ENCODE measurements around the gene ABHD2. TPM values are rescaled to one million over a fixed set of nuclear protein-coding genes. Genes with fewer than 3 reads are reported as not detected.

ABHD2 gene
- polyA plus RNA-seq, 3 donors: 30.8 to 67.1 (median 37.3) TPM

DNA sequence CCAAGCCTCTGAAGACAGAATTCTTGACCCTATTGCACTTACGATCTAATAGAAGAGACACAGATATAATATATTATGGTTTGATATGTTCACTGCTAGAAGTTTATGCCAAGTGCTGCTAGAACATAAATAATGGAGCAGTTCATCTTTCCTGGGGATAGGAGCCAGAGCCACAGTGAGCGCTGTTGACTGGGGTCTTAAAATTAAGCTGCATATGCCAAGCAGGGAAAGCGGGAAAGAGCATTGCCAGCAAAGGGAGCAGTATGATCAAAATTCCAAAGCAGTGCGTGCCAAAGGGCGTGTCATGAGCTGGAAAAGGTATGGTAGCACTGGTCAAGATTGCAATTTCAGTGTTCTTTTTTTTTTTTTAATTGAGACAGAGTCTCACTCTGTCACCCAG, 49.1 kb upstream of the ABHD2 start:
- TF ChIP-seq, protein P1, sequence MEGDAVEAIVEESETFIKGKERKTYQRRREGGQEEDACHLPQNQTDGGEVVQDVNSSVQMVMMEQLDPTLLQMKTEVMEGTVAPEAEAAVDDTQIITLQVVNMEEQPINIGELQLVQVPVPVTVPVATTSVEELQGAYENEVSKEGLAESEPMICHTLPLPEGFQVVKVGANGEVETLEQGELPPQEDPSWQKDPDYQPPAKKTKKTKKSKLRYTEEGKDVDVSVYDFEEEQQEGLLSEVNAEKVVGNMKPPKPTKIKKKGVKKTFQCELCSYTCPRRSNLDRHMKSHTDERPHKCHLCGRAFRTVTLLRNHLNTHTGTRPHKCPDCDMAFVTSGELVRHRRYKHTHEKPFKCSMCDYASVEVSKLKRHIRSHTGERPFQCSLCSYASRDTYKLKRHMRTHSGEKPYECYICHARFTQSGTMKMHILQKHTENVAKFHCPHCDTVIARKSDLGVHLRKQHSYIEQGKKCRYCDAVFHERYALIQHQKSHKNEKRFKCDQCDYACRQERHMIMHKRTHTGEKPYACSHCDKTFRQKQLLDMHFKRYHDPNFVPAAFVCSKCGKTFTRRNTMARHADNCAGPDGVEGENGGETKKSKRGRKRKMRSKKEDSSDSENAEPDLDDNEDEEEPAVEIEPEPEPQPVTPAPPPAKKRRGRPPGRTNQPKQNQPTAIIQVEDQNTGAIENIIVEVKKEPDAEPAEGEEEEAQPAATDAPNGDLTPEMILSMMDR (IDR thresholded peaks at IDR 0.05): no peak
- Mint-ChIP-seq H3K27ac (no peak overlapping the region), H3K9me3 (peaks cover 0 to 9% (median 2%) of the 10 kb centered on the region in 7 donors), H3K27me3 (ENCODE audit: low read depth in 3 of 3) (peaks cover 3 to 13% (median 7%) of the 10 kb centered on the region in 3 donors), H3K36me3 (no peaks in the 10 kb centered on the region), H3K4me1 (peaks cover 2% of the 10 kb centered on the region), H3K4me3 (no peak overlapping the region)
- H2AFZ ChIP-seq (ENCODE audit: insufficient read depth, low read depth, low read length, poor library complexity, severe bottlenecking): no peak overlapping the region
- DNase-seq: no peak
- no peaks in the 10 kb centered on the region for H4K20me1 ChIP-seq (ENCODE audit: insufficient read depth, low read length)
- H3K4me3 ChIP-seq (replicated peaks in 1 of 3; ENCODE audit: low read depth in 2 of 3, low read length in 3 of 3): no peak overlapping the region
- H3K4me1 ChIP-seq (ENCODE audit: control insufficient read depth in 1 of 2, insufficient read depth in 2 of 2, low read length in 2 of 2): no peaks in the 10 kb centered on the region
- peaks cover 0 to 3% of the 10 kb centered on the region in 2 donors for H3K9me3 ChIP-seq (replicated peaks in 1 of 2; ENCODE audit: control insufficient read depth in 1 of 2, insufficient read depth in 1 of 2, low read length in 2 of 2)
- WGBS (ENCODE audit: insufficient coverage): 96% methylated on average over 3 of the region's 5 CpGs
- no peak overlapping the region for H3K27ac ChIP-seq (ENCODE audit: low read depth in 1 of 2, low read length in 2 of 2)
- H3K79me2 ChIP-seq (ENCODE audit: insufficient read depth, low read length): no peaks in the 10 kb centered on the region
- no peaks in the 10 kb centered on the region for H3K27me3 ChIP-seq (ENCODE audit: control insufficient read depth in 2 of 2, insufficient read depth in 2 of 2, low read length in 2 of 2)
- no peaks in the 10 kb centered on the region for H3K36me3 ChIP-seq (replicated peaks in 1 of 2; ENCODE audit: control insufficient read depth in 1 of 2, insufficient read depth in 2 of 2, low read length in 2 of 2)
- intact Hi-C loops (cut with micrococcal nuclease): no loop called here
- no peak overlapping the region for H3K4me2 ChIP-seq (replicated peaks; ENCODE audit: extremely low read depth, low read length, poor library complexity, severe bottlenecking)
- no peak overlapping the region for H3K9ac ChIP-seq (ENCODE audit: insufficient read depth, low read length, poor library complexity, severe bottlenecking)

DNA sequence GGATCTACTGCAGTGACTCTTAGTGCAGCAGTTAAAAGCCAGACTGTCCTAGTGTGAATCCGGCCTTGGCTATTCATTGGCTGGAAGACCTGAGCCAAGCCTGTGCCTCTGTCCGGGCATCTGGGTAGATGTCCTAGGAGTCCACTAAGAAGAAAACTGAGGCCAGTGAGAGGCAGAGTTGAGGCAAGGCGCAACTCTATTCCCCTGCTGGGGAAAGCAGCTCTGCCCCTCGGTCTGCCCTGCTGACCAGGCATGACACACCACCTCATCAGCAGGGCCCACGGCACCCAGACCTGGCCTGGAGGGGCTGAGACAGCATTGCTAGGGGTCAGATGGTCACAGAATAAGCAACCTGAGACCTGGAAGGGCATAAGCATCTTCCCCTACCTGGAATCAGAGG, 46.7 kb upstream of the ABHD2 start:
- Histone ChIP-seq H4K20me1 (ENCODE audit: insufficient read depth, low read length) (no peaks in the 10 kb centered on the region), H3K9me3 (replicated peaks in 1 of 2; ENCODE audit: control insufficient read depth in 1 of 2, insufficient read depth in 1 of 2, low read length in 2 of 2) (peaks cover 0 to 3% of the 10 kb centered on the region in 2 donors), H3K79me2 (ENCODE audit: insufficient read depth, low read length) (no peaks in the 10 kb centered on the region), H3K27ac (ENCODE audit: low read depth in 1 of 2, low read length in 2 of 2) (no peak overlapping the region), H3K9ac (ENCODE audit: insufficient read depth, low read length, poor library complexity, severe bottlenecking) (no peak overlapping the region), H2AFZ (ENCODE audit: insufficient read depth, low read depth, low read length, poor library complexity, severe bottlenecking) (no peak overlapping the region), H3K4me2 (replicated peaks; ENCODE audit: extremely low read depth, low read length, poor library complexity, severe bottlenecking) (no peak overlapping the region), H3K4me3 (replicated peaks in 1 of 3; ENCODE audit: low read depth in 2 of 3, low read length in 3 of 3) (no peak overlapping the region), H3K4me1 (ENCODE audit: control insufficient read depth in 1 of 2, insufficient read depth in 2 of 2, low read length in 2 of 2) (no peaks in the 10 kb centered on the region), H3K36me3 (replicated peaks in 1 of 2; ENCODE audit: control insufficient read depth in 1 of 2, insufficient read depth in 2 of 2, low read length in 2 of 2) (no peaks in the 10 kb centered on the region), H3K27me3 (ENCODE audit: control insufficient read depth in 2 of 2, insufficient read depth in 2 of 2, low read length in 2 of 2) (no peaks in the 10 kb centered on the region)
- no peak overlapping the region for H3K4me3 Mint-ChIP-seq
- intact Hi-C loops (cut with micrococcal nuclease): no loop called here
- DNase-seq: no peak
- peak overlapping the region in 1 of 7 donors; percentile 28 for H3K27ac Mint-ChIP-seq
- TF ChIP-seq, protein P1 (IDR thresholded peaks at IDR 0.05): no peak
- H3K27me3 Mint-ChIP-seq (ENCODE audit: low read depth in 3 of 3): peaks cover 3 to 9% (median 4%) of the 10 kb centered on the region in 3 donors
- 95% methylated on average over 5 of the region's 5 CpGs for WGBS (ENCODE audit: insufficient coverage)
- peaks cover 2% of the 10 kb centered on the region for H3K4me1 Mint-ChIP-seq
- H3K9me3 Mint-ChIP-seq: peaks cover 1 to 9% (median 3%) of the 10 kb centered on the region in 7 donors
- H3K36me3 Mint-ChIP-seq: no peaks in the 10 kb centered on the region
